WTC11 (cell line): Measurements from ENCODE around the gene UBFD1.

Experiments used
- CTCF ChIP-seq: fragments of 200-600 bp; IDR thresholded peaks from 2 replicates; pipeline ENCODE4 v1.8.0; 2022; ENCODE audit warnings: antibody characterized with exemption
- FOXK1 ChIP-seq: sonication (generic); formaldehyde crosslinking; IDR thresholded peaks from 2 replicates; pipeline ENCODE4 v1.8.0; 2022; ENCODE audit warnings: mild to moderate bottlenecking, moderate library complexity, missing genetic modification reagents
- FOXP4 ChIP-seq: sonication (generic); formaldehyde crosslinking; IDR thresholded peaks from 2 replicates; pipeline ENCODE4 v1.8.0; 2022; ENCODE audit warnings: mild to moderate bottlenecking, missing genetic modification reagents
- IRF2 ChIP-seq: sonication (generic); formaldehyde crosslinking; IDR thresholded peaks from 2 replicates; pipeline ENCODE4 v1.8.0; 2022; ENCODE audit warnings: low read depth, missing genetic modification reagents, borderline replicate concordance
- JUN ChIP-seq: sonication (generic); formaldehyde crosslinking; IDR thresholded peaks from 2 replicates; pipeline ENCODE4 v1.8.0; 2023; ENCODE audit warnings: mild to moderate bottlenecking, missing genetic modification reagents
- MAX ChIP-seq: sonication (generic); formaldehyde crosslinking; IDR thresholded peaks from 2 replicates; pipeline ENCODE4 v1.8.0; 2022; ENCODE audit warnings: mild to moderate bottlenecking, missing genetic modification reagents
- NR2C2 ChIP-seq: sonication (generic); formaldehyde crosslinking; IDR thresholded peaks from 2 replicates; pipeline ENCODE4 v1.8.0; 2022; ENCODE audit warnings: mild to moderate bottlenecking, missing genetic modification reagents
- PREB ChIP-seq: sonication (generic); formaldehyde crosslinking; IDR thresholded peaks from 2 replicates; pipeline ENCODE4 v1.8.1; 2022; ENCODE audit warnings: mild to moderate bottlenecking, missing genetic modification reagents, moderate library complexity, borderline replicate concordance
- RELA ChIP-seq: sonication (generic); formaldehyde crosslinking; IDR thresholded peaks from 2 replicates; pipeline ENCODE4 v1.8.1; 2022; ENCODE audit warnings: missing genetic modification reagents, mild to moderate bottlenecking, borderline replicate concordance
- SP1 ChIP-seq: sonication (generic); formaldehyde crosslinking; conservative IDR thresholded peaks from 2 replicates; pipeline ENCODE4 v1.8.1; 2022; ENCODE audit warnings: missing genetic modification reagents
- TF ChIP-seq, protein P1 (sequence below): sonication (generic); formaldehyde crosslinking; conservative IDR thresholded peaks from 2 replicates; pipeline ENCODE4 v1.8.1; 2022; ENCODE audit warnings: mild to moderate bottlenecking, missing genetic modification reagents
- TF ChIP-seq, protein P2 (sequence below): sonication (generic); formaldehyde crosslinking; IDR thresholded peaks from 2 replicates; pipeline ENCODE4 v1.8.1; 2023; ENCODE audit warnings: mild to moderate bottlenecking, missing genetic modification reagents, moderate library complexity

- TF ChIP-seq JUN (no peak), SP1 (CRISPR knock-in tag) (no peak), NR2C2 (CRISPR knock-in tag) (no peak), CTCF (no peak), FOXP4 (CRISPR knock-in tag) (no peak), RELA (no peak), IRF2 (CRISPR knock-in tag) (no peak), MAX (CRISPR knock-in tag) (no peak), PREB (CRISPR knock-in tag) (no peak), FOXK1 (no peak)
- TF ChIP-seq, protein P1, sequence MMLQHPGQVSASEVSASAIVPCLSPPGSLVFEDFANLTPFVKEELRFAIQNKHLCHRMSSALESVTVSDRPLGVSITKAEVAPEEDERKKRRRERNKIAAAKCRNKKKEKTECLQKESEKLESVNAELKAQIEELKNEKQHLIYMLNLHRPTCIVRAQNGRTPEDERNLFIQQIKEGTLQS (CRISPR knock-in tag) = no peak
- TF ChIP-seq, protein P2, sequence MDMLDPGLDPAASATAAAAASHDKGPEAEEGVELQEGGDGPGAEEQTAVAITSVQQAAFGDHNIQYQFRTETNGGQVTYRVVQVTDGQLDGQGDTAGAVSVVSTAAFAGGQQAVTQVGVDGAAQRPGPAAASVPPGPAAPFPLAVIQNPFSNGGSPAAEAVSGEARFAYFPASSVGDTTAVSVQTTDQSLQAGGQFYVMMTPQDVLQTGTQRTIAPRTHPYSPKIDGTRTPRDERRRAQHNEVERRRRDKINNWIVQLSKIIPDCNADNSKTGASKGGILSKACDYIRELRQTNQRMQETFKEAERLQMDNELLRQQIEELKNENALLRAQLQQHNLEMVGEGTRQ (CRISPR knock-in tag) = no peak
Measured at GRCh38 chr16:23515881-23516280, 41.6 kb upstream of the UBFD1 start.
